ENCODE measurements around the gene MEF2C. TPM values are rescaled to one million over a fixed set of nuclear protein-coding genes. Genes with fewer than 3 reads are reported as not detected.

Gene MEF2C
- total and polyA plus RNA-seq, 11 donors, result 15.5 to 98.5 (median 56.2) TPM

GRCh38 chr5:88758184-88758583 lies 124.8 kb downstream of the MEF2C start:
- intact Hi-C loops (cut with DNase I), result no loop called here
- no peak overlapping the region for H3K27ac ChIP-seq
- H3K36me3 ChIP-seq, result peaks cover 0 to 64% (median 33%) of the 10 kb centered on the region in 9 donors

DNA sequence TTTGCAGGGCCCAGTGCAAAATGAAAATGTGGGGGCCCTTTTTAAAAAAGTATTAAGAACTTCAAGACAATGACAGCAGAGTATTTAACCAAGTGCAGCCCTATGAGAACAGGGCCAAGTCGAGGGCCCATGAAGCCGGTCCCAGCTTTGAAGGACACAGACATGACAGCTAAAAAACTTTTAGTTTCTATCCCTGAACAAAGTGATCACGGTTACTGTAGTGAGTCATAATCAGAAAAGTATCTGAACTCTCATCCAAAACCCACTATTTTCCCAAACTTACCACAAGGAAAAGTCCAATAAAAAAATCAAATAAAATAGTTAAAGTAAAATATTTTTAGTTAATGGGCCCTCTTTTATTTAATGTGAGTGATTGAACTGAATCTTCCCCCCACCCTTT lies 126.0 kb downstream of the MEF2C start:
- intact Hi-C loops (cut with DNase I), result no loop called here
- no peak overlapping the region for H3K27ac ChIP-seq
- 81 to 88% (median 88%) methylated on average over 3 of the region's 3 CpGs for WGBS, 4 donors
- ATAC-seq (no peak), DNase-seq (no peak)
- TF ChIP-seq, protein P1, sequence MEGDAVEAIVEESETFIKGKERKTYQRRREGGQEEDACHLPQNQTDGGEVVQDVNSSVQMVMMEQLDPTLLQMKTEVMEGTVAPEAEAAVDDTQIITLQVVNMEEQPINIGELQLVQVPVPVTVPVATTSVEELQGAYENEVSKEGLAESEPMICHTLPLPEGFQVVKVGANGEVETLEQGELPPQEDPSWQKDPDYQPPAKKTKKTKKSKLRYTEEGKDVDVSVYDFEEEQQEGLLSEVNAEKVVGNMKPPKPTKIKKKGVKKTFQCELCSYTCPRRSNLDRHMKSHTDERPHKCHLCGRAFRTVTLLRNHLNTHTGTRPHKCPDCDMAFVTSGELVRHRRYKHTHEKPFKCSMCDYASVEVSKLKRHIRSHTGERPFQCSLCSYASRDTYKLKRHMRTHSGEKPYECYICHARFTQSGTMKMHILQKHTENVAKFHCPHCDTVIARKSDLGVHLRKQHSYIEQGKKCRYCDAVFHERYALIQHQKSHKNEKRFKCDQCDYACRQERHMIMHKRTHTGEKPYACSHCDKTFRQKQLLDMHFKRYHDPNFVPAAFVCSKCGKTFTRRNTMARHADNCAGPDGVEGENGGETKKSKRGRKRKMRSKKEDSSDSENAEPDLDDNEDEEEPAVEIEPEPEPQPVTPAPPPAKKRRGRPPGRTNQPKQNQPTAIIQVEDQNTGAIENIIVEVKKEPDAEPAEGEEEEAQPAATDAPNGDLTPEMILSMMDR (IDR thresholded peaks at IDR 0.05), result no peak
- no peak for TF ChIP-seq POLR2A (IDR thresholded peaks at IDR 0.05)
- no peak overlapping the region for H3K4me3 ChIP-seq
- peaks cover 0 to 76% (median 45%) of the 10 kb centered on the region in 9 donors for H3K36me3 ChIP-seq
- peaks cover 0 to 17% (median 6%) of the 10 kb centered on the region in 12 donors for H3K4me1 ChIP-seq
- H3K27me3 ChIP-seq, result no peaks in the 10 kb centered on the region
- H3K9me3 ChIP-seq, result no peaks in the 10 kb centered on the region

More at GRCh38 chr5:88758184-88758583, 124.8 kb downstream of the MEF2C start:
- ATAC-seq, result no peak
- 82 to 91% (median 89%) methylated on average over 5 of the region's 5 CpGs for WGBS, 4 donors
- no peak overlapping the region for H3K4me3 ChIP-seq
- H3K9me3 ChIP-seq, result no peaks in the 10 kb centered on the region
- H3K27me3 ChIP-seq, result no peaks in the 10 kb centered on the region
- H3K4me1 ChIP-seq, result peaks cover 0 to 22% (median 9%) of the 10 kb centered on the region in 12 donors
- TF ChIP-seq, protein P1 (IDR thresholded peaks at IDR 0.05), result no peak
- TF ChIP-seq POLR2A (IDR thresholded peaks at IDR 0.05), result no peak
- no peak for DNase-seq

DNA sequence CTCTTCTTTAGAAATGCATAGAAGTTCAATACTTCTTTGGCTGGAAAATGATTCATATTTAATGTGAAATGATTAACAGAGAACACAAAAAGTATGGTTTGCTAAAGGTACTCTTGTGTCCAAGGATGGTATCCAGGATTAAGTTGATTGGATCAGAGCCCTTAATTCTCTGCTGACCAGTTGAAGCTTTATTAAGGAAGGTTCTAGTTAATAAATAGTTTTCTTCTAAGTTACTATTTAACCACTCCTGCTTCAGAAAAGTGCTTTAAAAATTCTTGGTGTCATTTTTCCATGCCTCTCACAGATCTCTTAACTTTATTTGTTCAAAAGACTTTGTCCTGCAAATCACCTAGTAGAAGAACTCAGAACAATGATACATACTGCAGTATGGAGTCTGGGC lies 134.3 kb downstream of the MEF2C start:
- TF ChIP-seq, protein P1 (IDR thresholded peaks at IDR 0.05), result no peak
- no peak for TF ChIP-seq POLR2A (IDR thresholded peaks at IDR 0.05)
- H3K4me1 ChIP-seq, result peaks cover 0 to 24% (median 2%) of the 10 kb centered on the region in 12 donors
- H3K27ac ChIP-seq, result no peak overlapping the region
- no peaks in the 10 kb centered on the region for H3K9me3 ChIP-seq
- no peaks in the 10 kb centered on the region for H3K27me3 ChIP-seq
- DNase-seq, result no peak
- H3K36me3 ChIP-seq, result peaks cover 0 to 87% (median 79%) of the 10 kb centered on the region in 9 donors
- intact Hi-C loops (cut with DNase I), result loop anchor here in 1 of 10 donors (10.0 kb wide), 1 partner anchor 76 kb away; no protein-coding TSS in a partner anchor
- ATAC-seq, result no peak
- no peak overlapping the region for H3K4me3 ChIP-seq

- Histone ChIP-seq H3K4me3 (no peak overlapping the region), H3K36me3 (peaks cover 0 to 75% (median 62%) of the 10 kb centered on the region in 9 donors), H3K4me1 (peaks cover 0 to 26% (median 13%) of the 10 kb centered on the region in 12 donors), H3K9me3 (no peaks in the 10 kb centered on the region), H3K27ac (no peak overlapping the region), H3K27me3 (no peaks in the 10 kb centered on the region)
- TF ChIP-seq, protein P1 (IDR thresholded peaks at IDR 0.05), result no peak
- no peak for TF ChIP-seq POLR2A (IDR thresholded peaks at IDR 0.05)
- DNase-seq (no peak), ATAC-seq (peak in 2 of 4 donors; percentile 47 to 56)
- 75 to 81% (median 78%) methylated on average over 3 of the region's 3 CpGs for WGBS, 4 donors
- intact Hi-C loops (cut with DNase I), result loop anchor here in 1 of 10 donors (10.0 kb wide), 1 partner anchor 78 kb away; no protein-coding TSS in a partner anchor
Observed at GRCh38 chr5:88746438-88746882, 136.5 kb downstream of the MEF2C start.
